Osteocyte (in vitro differentiated cells): ENCODE measurements around the gene SNTG2. TPM values are rescaled to one million over a fixed set of nuclear protein-coding genes. Genes with fewer than 3 reads are reported as not detected.
A peak's percentile ranks its signal among the peaks of the same experiment; 100 is the strongest.
"Not testable (repeated sequence)": the region's sequence is repeated elsewhere in the genome, so short reads cannot be mapped to it uniquely, and the experiment has no call there.

ENCODE experiments used
- DNase-seq: peaks from one replicate; pipeline ENCODE4 v3.0.0; 2021; ENCODE audit warnings: mixed read lengths; ENCODE audit not compliant: unreplicated experiment; ENCODE audit errors: extremely low spot score
- H3K27ac Mint-ChIP-seq: one replicate; pipeline ENCODE4 v1.8.0; 2021; ENCODE audit warnings: mild to moderate bottlenecking, mixed read lengths; ENCODE audit not compliant: unreplicated experiment
- H3K27me3 Mint-ChIP-seq: one replicate; pipeline ENCODE4 v1.8.0; 2021; ENCODE audit warnings: mixed read lengths; ENCODE audit not compliant: unreplicated experiment
- H3K36me3 Mint-ChIP-seq: one replicate; pipeline ENCODE4 v1.8.0; 2021; ENCODE audit warnings: mixed read lengths; ENCODE audit not compliant: unreplicated experiment
- H3K4me1 Mint-ChIP-seq: one replicate; pipeline ENCODE4 v1.8.0; 2021; ENCODE audit warnings: mixed read lengths; ENCODE audit not compliant: unreplicated experiment
- H3K4me3 Mint-ChIP-seq: one replicate; pipeline ENCODE4 v1.8.0; 2021; ENCODE audit warnings: mild to moderate bottlenecking, moderate library complexity, mixed read lengths; ENCODE audit not compliant: unreplicated experiment
- H3K9me3 Mint-ChIP-seq: one replicate; pipeline ENCODE4 v1.8.0; 2021; ENCODE audit warnings: mixed read lengths; ENCODE audit not compliant: unreplicated experiment
- total RNA-seq: library from RNA; stranded (reverse); gene quantifications from 2 replicates; pipeline ENCODE4 v1.2.1, GENCODE V29; 2021
- TF ChIP-seq, protein P1 (sequence below): fragments of 200-600 bp; sonication (generic); IDR thresholded peaks from 2 replicates; pipeline ENCODE4 v1.5.0; 2021; ENCODE audit warnings: antibody characterized with exemption, mild to moderate bottlenecking, moderate library complexity

The SNTG2 gene
- total RNA-seq, 1 donor from 2014 or later, result not detected

DNA sequence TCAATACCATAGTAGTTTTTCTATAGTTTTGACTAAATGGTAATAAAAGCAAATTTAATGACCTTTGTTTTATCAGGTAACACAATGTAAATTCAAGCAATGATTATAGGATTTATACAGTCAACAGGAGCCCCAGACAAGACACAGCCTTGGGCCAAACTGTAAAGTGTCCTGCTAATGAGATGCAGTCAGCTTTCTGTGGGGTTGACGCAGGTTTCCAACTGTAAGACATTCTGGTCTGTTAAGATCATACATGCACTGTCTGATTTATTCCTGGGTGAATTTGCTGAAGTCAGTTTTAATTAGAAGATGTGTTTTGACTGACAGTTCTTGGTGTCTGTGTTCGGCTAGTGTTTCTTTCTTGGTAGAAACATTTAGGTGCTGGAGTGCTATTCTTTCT lies 180.3 kb downstream of the SNTG2 start:
- Mint-ChIP-seq H3K27ac (no peak overlapping the region), H3K36me3 (no peaks in the 10 kb centered on the region), H3K9me3 (no peaks in the 10 kb centered on the region), H3K4me1 (no peaks in the 10 kb centered on the region), H3K27me3 (peaks cover 5% of the 10 kb centered on the region), H3K4me3 (no peak overlapping the region)
- no peak for DNase-seq
- TF ChIP-seq, protein P1, sequence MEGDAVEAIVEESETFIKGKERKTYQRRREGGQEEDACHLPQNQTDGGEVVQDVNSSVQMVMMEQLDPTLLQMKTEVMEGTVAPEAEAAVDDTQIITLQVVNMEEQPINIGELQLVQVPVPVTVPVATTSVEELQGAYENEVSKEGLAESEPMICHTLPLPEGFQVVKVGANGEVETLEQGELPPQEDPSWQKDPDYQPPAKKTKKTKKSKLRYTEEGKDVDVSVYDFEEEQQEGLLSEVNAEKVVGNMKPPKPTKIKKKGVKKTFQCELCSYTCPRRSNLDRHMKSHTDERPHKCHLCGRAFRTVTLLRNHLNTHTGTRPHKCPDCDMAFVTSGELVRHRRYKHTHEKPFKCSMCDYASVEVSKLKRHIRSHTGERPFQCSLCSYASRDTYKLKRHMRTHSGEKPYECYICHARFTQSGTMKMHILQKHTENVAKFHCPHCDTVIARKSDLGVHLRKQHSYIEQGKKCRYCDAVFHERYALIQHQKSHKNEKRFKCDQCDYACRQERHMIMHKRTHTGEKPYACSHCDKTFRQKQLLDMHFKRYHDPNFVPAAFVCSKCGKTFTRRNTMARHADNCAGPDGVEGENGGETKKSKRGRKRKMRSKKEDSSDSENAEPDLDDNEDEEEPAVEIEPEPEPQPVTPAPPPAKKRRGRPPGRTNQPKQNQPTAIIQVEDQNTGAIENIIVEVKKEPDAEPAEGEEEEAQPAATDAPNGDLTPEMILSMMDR, result no peak

DNA sequence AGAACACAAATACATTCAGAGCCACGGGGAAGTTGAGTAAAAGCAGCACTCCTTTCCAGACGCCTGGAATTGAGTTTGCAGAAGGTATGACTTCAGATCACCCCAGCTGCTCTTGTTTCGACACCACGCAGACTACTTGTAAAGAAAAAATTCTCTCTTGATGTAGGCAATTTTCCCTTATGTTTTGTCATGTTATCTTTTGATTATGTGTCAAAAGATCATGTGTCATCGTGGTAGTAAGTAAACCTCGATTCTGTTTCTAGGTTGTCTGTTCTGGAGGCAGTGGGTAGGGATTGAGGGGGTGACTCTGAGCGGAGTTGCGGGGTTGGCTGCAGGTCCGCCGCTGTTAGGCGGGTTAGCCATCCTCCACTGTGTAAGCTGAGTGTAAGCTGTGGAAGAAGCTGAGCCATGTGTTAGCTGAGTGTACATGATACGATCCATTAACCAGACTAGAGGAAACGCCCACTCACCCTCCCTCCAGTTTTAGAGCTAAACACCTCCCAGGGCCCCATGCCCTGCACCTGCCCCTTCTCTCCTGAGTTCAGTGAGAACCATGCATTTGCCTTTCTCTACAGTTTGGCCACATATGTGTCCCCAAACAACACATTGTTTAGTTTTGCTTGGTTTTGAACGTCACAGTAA lies 181.8 kb downstream of the SNTG2 start:
- Mint-ChIP-seq H3K9me3 (no peaks in the 10 kb centered on the region), H3K27me3 (no peaks in the 10 kb centered on the region), H3K36me3 (no peaks in the 10 kb centered on the region), H3K27ac (no peak overlapping the region), H3K4me3 (no peak overlapping the region), H3K4me1 (no peaks in the 10 kb centered on the region)
- DNase-seq, result no peak
- TF ChIP-seq, protein P1, result no peak

DNA sequence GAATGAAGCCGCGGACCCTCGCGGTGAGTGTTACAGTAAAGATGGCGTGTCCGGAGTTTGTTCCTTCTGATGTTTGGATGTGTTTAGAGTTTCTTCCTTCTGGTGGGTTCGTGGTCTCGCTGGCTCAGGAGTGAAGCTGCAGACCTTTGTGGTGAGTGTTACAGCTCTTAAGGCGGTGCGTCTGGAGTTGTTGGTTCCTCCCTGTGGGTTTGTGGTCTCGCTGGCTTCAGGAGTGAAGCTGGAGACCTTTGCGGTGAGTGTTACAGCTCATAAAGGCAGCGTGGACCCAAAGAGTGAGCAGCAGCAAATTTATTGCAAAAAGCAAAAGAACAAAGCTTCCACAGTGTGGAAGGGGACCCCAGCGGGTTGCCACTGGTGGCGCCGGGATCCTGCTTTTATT lies 183.2 kb downstream of the SNTG2 start:
- not testable (repeated sequence) for H3K27ac Mint-ChIP-seq, H3K27me3 Mint-ChIP-seq, DNase-seq, H3K4me1 Mint-ChIP-seq, H3K36me3 Mint-ChIP-seq, H3K9me3 Mint-ChIP-seq, H3K4me3 Mint-ChIP-seq

DNA sequence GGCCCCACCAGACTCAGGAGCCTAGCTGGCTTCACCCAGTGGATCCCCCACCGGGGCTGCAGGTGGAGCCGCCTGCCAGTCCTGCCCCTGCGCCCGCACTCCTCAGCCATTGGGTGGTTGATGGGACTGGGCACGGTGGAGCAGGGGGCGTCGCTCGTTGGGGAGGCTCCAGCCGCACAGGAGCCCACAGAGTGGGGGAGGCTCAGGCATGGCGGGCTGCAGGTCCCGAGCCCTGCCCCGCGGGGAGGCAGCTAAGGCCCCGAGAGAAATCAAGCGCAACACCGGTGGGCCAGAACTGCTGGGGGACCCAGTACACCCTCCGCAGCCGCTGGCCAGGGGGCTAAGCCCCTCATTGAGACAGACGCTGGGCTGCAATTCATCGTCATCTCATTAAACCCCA lies 184.0 kb downstream of the SNTG2 start:
- Mint-ChIP-seq H3K27ac (no peak overlapping the region), H3K27me3 (no peaks in the 10 kb centered on the region), H3K9me3 (no peaks in the 10 kb centered on the region), H3K36me3 (no peaks in the 10 kb centered on the region), H3K4me3 (no peak overlapping the region), H3K4me1 (no peaks in the 10 kb centered on the region)
- DNase-seq, result no peak
- TF ChIP-seq, protein P1, result no peak

DNA sequence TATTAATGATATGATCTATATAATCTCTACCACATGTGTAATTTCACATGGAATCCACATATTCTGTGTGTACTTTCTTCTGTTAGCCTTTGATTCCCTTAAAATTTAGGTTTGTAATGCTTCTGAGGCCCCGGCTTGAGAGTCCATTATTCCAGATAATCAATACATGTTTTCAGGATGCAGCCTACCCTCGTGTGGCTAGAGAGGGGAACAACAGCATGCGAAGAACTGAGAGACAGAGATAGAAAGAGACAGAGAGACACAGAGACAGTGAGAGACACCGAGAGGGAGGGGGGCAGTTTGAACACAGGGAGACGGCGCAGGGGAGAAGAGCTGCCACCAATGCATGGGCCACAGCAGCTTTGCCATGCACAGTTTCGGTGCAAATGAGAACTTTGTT lies 185.4 kb downstream of the SNTG2 start:
- H3K4me3 Mint-ChIP-seq, result no peak overlapping the region
- H3K27me3 Mint-ChIP-seq, result no peaks in the 10 kb centered on the region
- no peaks in the 10 kb centered on the region for H3K9me3 Mint-ChIP-seq
- H3K36me3 Mint-ChIP-seq, result no peaks in the 10 kb centered on the region
- no peaks in the 10 kb centered on the region for H3K4me1 Mint-ChIP-seq
- H3K27ac Mint-ChIP-seq, result no peak overlapping the region
- TF ChIP-seq, protein P1, result peak; percentile 46
- DNase-seq, result no peak

DNA sequence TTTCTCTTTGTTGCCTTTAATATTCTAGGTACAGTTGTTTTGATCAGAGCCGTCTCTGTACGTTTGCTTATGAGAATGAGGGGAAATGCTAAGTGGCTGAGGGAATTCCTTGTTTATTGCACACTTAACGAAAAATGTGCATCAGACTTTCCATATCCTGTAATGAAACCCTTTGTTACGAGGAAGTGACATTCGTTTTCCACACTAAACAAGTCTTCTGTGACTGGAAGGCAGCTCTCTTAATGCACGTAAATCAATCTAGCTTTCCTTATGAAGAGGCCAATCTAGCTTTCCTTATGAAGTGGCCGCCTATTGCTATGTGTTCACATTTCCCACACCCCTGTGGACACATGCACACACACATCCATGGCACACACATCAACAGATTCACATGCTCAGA lies 186.2 kb downstream of the SNTG2 start:
- DNase-seq, result no peak
- H3K4me3 Mint-ChIP-seq, result no peak overlapping the region
- no peaks in the 10 kb centered on the region for H3K9me3 Mint-ChIP-seq
- no peaks in the 10 kb centered on the region for H3K27me3 Mint-ChIP-seq
- H3K27ac Mint-ChIP-seq, result no peak overlapping the region
- no peaks in the 10 kb centered on the region for H3K4me1 Mint-ChIP-seq
- H3K36me3 Mint-ChIP-seq, result no peaks in the 10 kb centered on the region
- TF ChIP-seq, protein P1, result no peak
